NT2/D1 (cell line): ENCODE data around the gene SGPL1.

Experiments
- DNase-seq: peaks from one replicate; pipeline ENCODE4 v3.0.0-alpha.2; 2011; ENCODE audit warnings: low read depth, low spot score
- H3K27me3 ChIP-seq: 2 replicates; pipeline ENCODE4 v1.6.0; 2011; ENCODE audit warnings: mild to moderate bottlenecking; ENCODE audit not compliant: insufficient read length, insufficient read depth
- H3K36me3 ChIP-seq: 2 replicates; pipeline ENCODE4 v1.6.1; 2011; ENCODE audit warnings: mild to moderate bottlenecking, low read length, mixed read lengths; ENCODE audit not compliant: insufficient read depth, insufficient read length
- H3K4me1 ChIP-seq: 2 replicates; pipeline ENCODE4 v1.5.1; 2011; ENCODE audit not compliant: insufficient read depth, insufficient read length
- H3K4me3 ChIP-seq: 2 replicates; pipeline ENCODE4 v1.5.1; 2011; ENCODE audit warnings: low read depth; ENCODE audit not compliant: insufficient read length
- H3K9ac ChIP-seq: 2 replicates; pipeline ENCODE4 v1.6.0; 2011; ENCODE audit warnings: low read depth; ENCODE audit not compliant: insufficient read length
- H3K9me3 ChIP-seq: 2 replicates; pipeline ENCODE4 v1.5.1; 2011; ENCODE audit warnings: mild to moderate bottlenecking, low read length; ENCODE audit not compliant: insufficient read depth
- SUZ12 ChIP-seq: IDR thresholded peaks from 2 replicates; pipeline ENCODE4 v1.6.1; 2011; ENCODE audit not compliant: insufficient read length, insufficient read depth; ENCODE audit errors: extremely low read depth
- YY1 ChIP-seq: IDR thresholded peaks from 2 replicates; pipeline ENCODE4 v1.6.1; 2011; ENCODE audit not compliant: insufficient read length, insufficient read depth
- ZNF274 ChIP-seq: IDR thresholded peaks from 2 replicates; pipeline ENCODE4 v1.6.1; 2011; ENCODE audit warnings: mild to moderate bottlenecking, low read depth, low read length

Gene SGPL1

GRCh38 chr10:70782746-70783680 lies 32.7 kb upstream of the SGPL1 start:
- Histone ChIP-seq H3K36me3 (no peaks in the 10 kb centered on the region), H3K9ac (no peak overlapping the region), H3K4me3 (no peak overlapping the region), H3K27me3 (no peaks in the 10 kb centered on the region), H3K4me1 (peaks cover 3% of the 10 kb centered on the region), H3K9me3 (no peaks in the 10 kb centered on the region; the same call in 1 of the 2 replicates)
- DNase-seq = no peak
- TF ChIP-seq ZNF274 = no peak
- TF ChIP-seq SUZ12 = no peak
- no peak for TF ChIP-seq YY1

GRCh38 chr10:70784016-70784415 lies 31.7 kb upstream of the SGPL1 start:
- no peaks in the 10 kb centered on the region for H3K4me1 ChIP-seq
- H3K9ac ChIP-seq = no peak overlapping the region
- no peak for DNase-seq
- no peaks in the 10 kb centered on the region for H3K36me3 ChIP-seq
- H3K27me3 ChIP-seq = no peaks in the 10 kb centered on the region
- no peaks in the 10 kb centered on the region; the same call in 1 of the 2 replicates for H3K9me3 ChIP-seq
- H3K4me3 ChIP-seq = no peak overlapping the region
- TF ChIP-seq SUZ12 (no peak), ZNF274 (no peak), YY1 (no peak)

- Histone ChIP-seq H3K9ac (no peak overlapping the region), H3K4me3 (no peak overlapping the region), H3K36me3 (no peaks in the 10 kb centered on the region), H3K9me3 (no peaks in the 10 kb centered on the region; the same call in 1 of the 2 replicates), H3K27me3 (no peaks in the 10 kb centered on the region), H3K4me1 (no peaks in the 10 kb centered on the region)
- TF ChIP-seq YY1 = no peak
- DNase-seq = no peak
Observed at GRCh38 chr10:70784471-70784870, 31.3 kb upstream of the SGPL1 start.

- no peak for DNase-seq
- Histone ChIP-seq H3K4me1 (no peaks in the 10 kb centered on the region), H3K9me3 (no peaks in the 10 kb centered on the region; the same call in 1 of the 2 replicates), H3K36me3 (no peaks in the 10 kb centered on the region), H3K9ac (no peak within 1 kb of the TSS), H3K27me3 (no peaks in the 10 kb centered on the region), H3K4me3 (no peak within 1 kb of the TSS)
- no peak for TF ChIP-seq SUZ12
- no peak for TF ChIP-seq ZNF274
- TF ChIP-seq YY1 = no peak
Observed at GRCh38 chr10:70785190-70785589, 30.6 kb upstream of the SGPL1 start, which contains the start of gene TBATA. TSS of gene TBATA (minus strand) at chr10:70785377. CDS start at chr10:70783379, 1,998 bp downstream.

GRCh38 chr10:70786799-70787415 lies 28.8 kb upstream of the SGPL1 start:
- no peak overlapping the region for H3K4me3 ChIP-seq
- no peak for DNase-seq
- no peak overlapping the region for H3K9ac ChIP-seq
- H3K27me3 ChIP-seq = no peaks in the 10 kb centered on the region
- H3K9me3 ChIP-seq = no peaks in the 10 kb centered on the region; the same call in 1 of the 2 replicates
- no peak for TF ChIP-seq SUZ12
- no peak for TF ChIP-seq ZNF274
- no peak for TF ChIP-seq YY1
- no peaks in the 10 kb centered on the region for H3K36me3 ChIP-seq
- H3K4me1 ChIP-seq = no peaks in the 10 kb centered on the region

- Histone ChIP-seq H3K27me3 (no peaks in the 10 kb centered on the region), H3K4me3 (no peak overlapping the region), H3K4me1 (no peaks in the 10 kb centered on the region), H3K36me3 (no peaks in the 10 kb centered on the region), H3K9me3 (no peaks in the 10 kb centered on the region; the same call in 1 of the 2 replicates), H3K9ac (no peak overlapping the region)
- DNase-seq = no peak
- TF ChIP-seq YY1 (no peak), SUZ12 (no peak), ZNF274 (no peak)
Observed at GRCh38 chr10:70791386-70792039, 24.2 kb upstream of the SGPL1 start.

GRCh38 chr10:70795613-70796012 lies 20.1 kb upstream of the SGPL1 start:
- Histone ChIP-seq H3K4me1 (no peaks in the 10 kb centered on the region), H3K9me3 (no peaks in the 10 kb centered on the region), H3K9ac (no peak overlapping the region), H3K36me3 (no peaks in the 10 kb centered on the region), H3K27me3 (no peaks in the 10 kb centered on the region), H3K4me3 (no peak overlapping the region)
- DNase-seq = no peak
- no peak for TF ChIP-seq ZNF274
- no peak for TF ChIP-seq SUZ12
- no peak for TF ChIP-seq YY1
